GM12891 (cell line): Measurements from ENCODE around the gene PPP1R26.
A peak's percentile ranks its signal among the peaks of the same experiment; 100 is the strongest.

Experiments
- DNase-seq: peaks from one replicate; pipeline ENCODE4 v3.0.0; 2011; ENCODE audit warnings: low spot score; ENCODE audit not compliant: insufficient read length
- FAIRE-seq: peaks from 2 replicates; lab custom pipeline; 2011; peaks lifted over from hg19 to GRCh38; lab: Jason Lieb, UNC
- PAX5 ChIP-seq: IDR thresholded peaks from 2 replicates; pipeline ENCODE4 v1.6.1; 2011; ENCODE audit warnings: low read length, moderate library complexity, mild to moderate bottlenecking; ENCODE audit not compliant: insufficient read depth, severe bottlenecking
- POLR2A ChIP-seq: IDR thresholded peaks from 2 replicates; pipeline ENCODE4 v1.6.1; 2011; ENCODE audit warnings: low read depth, low read length, control low read depth
- POLR2AphosphoS5 ChIP-seq: IDR thresholded peaks from 2 replicates; pipeline ENCODE4 v1.6.1; 2011; ENCODE audit warnings: low read depth, low read length, control low read depth
- POU2F2 ChIP-seq: IDR thresholded peaks from 2 replicates; pipeline ENCODE4 v1.6.1; 2011; ENCODE audit warnings: low read depth, mild to moderate bottlenecking, control low read depth, low read length, moderate library complexity
- SPI1 ChIP-seq: IDR thresholded peaks from 2 replicates; pipeline ENCODE4 v1.6.1; 2011; ENCODE audit warnings: low read depth, low read length, control low read depth
- TAF1 ChIP-seq: IDR thresholded peaks from 2 replicates; pipeline ENCODE4 v1.6.1; 2011; ENCODE audit warnings: low read depth, low read length, control low read depth

PPP1R26 gene

GRCh38 chr9:135498381-135499126, 19.0 kb downstream of the PPP1R26 start:
- no peak for DNase-seq
- TF ChIP-seq POU2F2 = no peak
- TF ChIP-seq PAX5 = no peak
- no peak for TF ChIP-seq SPI1
- TF ChIP-seq POLR2A = no peak
- no peak for TF ChIP-seq POLR2AphosphoS5
- TF ChIP-seq TAF1 = no peak
- no peak for FAIRE-seq

DNA sequence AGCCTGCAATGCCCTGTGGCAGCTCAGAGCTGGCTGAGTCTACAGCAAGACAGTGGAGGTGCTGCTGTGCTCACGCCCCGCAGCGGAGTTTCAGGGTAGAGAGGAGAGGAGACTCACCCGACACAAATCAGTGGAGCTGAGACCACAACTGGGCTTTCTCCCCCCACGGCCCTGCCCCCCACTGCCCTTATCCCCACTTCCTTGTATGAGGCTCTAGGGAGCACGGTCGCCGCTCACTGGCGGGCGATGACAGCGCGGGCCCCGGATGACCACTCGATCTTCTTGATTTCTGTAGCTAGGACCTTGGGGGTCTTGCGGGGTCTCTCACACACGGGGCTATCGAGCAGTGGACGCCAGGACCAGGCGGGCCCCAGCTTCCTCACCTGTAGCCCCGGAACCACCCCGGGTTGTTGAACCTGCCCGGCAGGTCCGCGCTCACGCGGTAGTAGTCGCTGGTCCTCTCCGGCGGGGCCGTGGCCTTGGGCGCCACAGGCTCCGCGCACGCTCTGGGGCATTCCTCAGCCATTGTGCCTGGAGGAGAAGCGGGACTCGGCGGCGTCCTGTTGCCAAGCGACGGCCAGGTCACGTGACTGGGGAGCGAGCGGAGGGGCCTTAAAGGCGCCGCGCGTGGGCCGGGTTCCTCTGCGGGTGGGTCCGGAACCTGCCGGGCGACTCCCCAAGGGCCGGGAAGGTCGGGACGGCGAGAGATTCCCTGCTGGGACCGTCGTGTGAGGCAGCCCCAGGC, 19.9 kb downstream of the PPP1R26 start:
- peak; percentile 83 for DNase-seq
- TF ChIP-seq POLR2AphosphoS5 (no peak), SPI1 (0 out of 2 replicates have a peak, but pooled peaks have one; percentile 0)
- FAIRE-seq = peak; percentile 90

DNA sequence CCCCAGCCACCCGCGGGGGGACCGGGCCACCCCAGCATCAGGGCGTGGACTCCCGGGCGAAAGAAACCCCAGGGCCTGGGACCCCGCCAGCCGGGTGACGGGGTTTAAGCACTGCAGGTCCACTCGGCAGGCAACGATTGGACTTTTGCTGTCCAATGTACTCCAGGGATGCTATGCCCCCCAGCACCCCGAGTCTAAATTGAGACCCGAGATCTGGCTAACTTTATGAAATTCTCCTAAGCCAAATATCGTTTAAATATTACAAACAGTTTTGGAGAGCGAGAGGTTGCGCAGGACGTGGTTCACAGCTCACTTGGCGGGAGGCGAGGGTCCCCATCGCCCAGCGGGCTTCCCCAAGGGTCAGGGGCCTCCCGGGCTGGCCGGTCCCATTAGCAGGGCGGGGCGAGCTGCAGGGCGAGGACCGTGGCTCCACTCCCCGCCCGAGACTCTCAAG, 20.5 kb downstream of the PPP1R26 start:
- TF ChIP-seq PAX5 = no peak
- no peak for TF ChIP-seq POLR2AphosphoS5
- TF ChIP-seq TAF1 = no peak
- TF ChIP-seq POLR2A = no peak
- no peak for TF ChIP-seq POU2F2
- no peak for TF ChIP-seq SPI1
- DNase-seq (no peak), FAIRE-seq (no peak)

DNA sequence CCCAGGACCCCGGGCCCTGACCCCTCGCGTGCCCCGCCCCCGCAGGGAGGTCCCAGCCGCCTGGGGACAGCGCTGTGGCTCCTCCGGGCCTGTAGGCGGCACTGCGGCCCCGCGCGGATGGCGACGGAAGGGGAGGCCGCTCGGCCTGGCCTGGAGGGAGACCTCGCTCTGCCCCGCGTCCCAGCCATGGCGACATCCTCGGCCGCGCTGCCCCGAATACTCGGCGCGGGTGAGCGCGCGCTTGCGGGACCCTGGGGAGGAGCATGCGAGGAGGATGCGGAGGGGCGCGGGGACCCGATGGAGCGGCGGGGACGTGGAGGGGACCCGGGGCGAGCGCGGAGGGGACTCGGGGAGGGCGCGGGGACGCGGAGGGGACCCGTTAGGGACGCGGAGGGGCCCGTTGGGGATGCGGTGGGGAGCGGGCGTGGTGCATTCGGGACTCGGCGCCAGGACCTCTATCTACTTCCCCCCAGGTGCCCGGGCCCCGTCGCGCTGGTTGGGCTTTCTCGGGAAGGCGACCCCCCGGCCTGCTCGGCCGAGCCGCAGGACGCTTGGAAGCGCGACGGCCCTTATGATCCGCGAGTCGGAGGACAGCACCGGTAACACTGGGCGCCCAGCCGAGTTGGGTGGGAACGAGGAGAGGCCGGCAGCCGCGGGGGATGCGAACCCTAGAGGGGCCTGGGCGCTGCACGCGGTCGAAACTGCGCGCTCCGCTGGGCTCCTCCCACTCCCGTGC, 21.1 kb downstream of the PPP1R26 start, which contains the start of gene MRPS2:
Gene MRPS2, plus strand, starts transcription at position 158 of the 736 bp plus-strand sequence. Its CDS starts 29 bp downstream, at position 187.
- TF ChIP-seq POLR2AphosphoS5 (peak; percentile 75), SPI1 (no peak), PAX5 (peak; percentile 48), POU2F2 (peak; percentile 53; the same call in 1 of the 2 replicates), TAF1 (peak; percentile 81), POLR2A (peak; percentile 66; the same call in 1 of the 2 replicates)
- DNase-seq (peak; percentile 97), FAIRE-seq (peak; percentile 97)

DNA sequence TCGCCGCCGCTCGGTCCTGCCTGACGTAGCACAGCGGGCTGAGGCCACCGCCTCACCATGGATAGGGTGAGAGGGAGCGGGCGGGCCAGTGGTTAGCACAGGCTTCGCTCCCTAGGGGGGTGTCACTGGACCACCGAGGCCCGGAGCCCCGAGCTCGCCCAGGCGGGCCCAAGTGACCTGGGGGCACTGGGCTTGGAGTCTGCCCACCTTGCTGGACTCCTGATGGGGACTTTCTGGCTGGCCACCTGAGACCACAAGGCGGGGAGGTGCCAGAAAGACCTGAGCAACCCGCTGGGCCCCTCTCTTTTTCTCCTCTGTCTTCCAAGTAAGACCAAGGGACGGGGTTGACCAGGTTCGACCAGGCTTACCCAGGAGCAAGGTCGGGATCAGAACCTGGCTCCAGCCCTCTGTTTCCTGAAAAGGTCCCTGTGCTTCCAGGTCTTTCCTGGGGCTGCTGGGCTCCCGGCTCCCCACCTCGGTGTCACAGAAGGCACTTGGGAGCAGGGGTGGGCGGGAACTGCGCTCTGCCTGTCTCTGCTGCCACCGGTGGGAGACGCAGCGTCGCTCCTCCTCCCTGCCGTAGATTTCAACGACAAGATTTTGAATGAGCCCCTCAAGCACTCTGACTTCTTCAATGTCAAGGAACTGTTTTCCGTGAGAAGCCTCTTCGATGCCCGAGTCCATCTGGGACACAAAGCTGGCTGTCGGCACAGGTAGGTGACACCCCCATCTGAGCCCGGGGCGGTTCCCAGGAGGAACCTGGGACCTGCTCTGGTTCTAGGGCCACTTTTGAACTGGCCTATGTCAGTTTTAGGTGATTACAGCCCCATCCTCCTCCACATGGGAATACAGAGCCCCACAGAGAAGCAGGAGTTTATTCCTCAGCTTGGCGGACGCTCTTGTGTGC, 21.9 kb downstream of the PPP1R26 start:
- no peak for FAIRE-seq
- TF ChIP-seq POU2F2 (no peak), SPI1 (no peak), TAF1 (no peak), PAX5 (no peak), POLR2AphosphoS5 (no peak), POLR2A (no peak)
- DNase-seq = peak; percentile 85

DNA sequence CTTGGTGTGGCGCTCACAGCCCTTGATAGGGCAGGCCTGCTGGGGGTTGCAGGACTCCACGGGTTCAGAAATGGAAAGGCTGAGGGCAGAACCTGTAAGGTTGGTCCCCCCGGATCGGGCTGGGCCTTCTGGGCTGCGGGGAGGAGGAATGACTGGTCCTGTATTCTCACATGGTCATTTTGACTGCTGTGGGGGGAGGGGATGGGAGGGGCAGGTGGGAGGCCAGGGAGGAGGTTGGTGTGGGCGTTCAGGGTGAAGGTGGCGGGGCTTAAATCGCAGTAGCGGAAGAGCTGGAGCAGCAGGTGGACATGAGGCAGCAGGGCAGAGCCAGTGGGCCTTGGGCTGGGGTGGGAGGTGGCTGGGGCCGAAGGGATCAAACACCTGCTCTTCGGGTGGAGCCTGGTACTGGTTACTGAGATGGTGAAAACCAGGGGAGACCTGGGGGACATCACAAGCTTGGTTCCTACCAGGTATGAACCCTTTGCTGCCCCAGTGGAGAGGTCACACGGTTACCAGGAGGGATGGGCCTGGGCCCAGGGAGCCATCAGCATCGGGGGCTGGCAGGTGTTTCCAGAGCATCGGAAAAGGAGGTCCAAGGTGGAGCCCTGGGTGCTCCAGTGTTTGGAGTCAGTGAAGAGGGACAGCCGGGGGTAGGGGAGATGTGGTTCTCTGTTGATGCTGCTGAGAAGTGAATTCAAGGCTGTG, 22.7 kb downstream of the PPP1R26 start:
- TF ChIP-seq PAX5 (no peak), POLR2A (no peak), TAF1 (no peak), POLR2AphosphoS5 (no peak), SPI1 (no peak), POU2F2 (no peak)
- no peak for FAIRE-seq

GRCh38 chr9:135502873-135503321, 23.3 kb downstream of the PPP1R26 start:
- DNase-seq = no peak
- no peak for FAIRE-seq
- TF ChIP-seq POLR2AphosphoS5 (no peak; the same call in 1 of the 2 replicates), POLR2A (no peak), POU2F2 (no peak), PAX5 (no peak), TAF1 (no peak), SPI1 (no peak)

More for the DNA sequence above, 22.7 kb downstream of the PPP1R26 start:
- no peak for DNase-seq
